GM13977 (cell line): ENCODE measurements around the gene MMP7.
A peak's percentile ranks its signal among the peaks of the same experiment; 100 is the strongest.

Experiments
- DNase-seq: peaks from one replicate; pipeline ENCODE4 v3.0.0; 2012; ENCODE audit warnings: low spot score
- CTCF ChIP-seq: IDR thresholded peaks from 2 replicates; pipeline ENCODE4 v1.5.1; 2012; ENCODE audit warnings: mild to moderate bottlenecking, control low read depth; ENCODE audit not compliant: insufficient read depth; ENCODE audit errors: extremely low read depth, missing control alignments
- in situ Hi-C: fragments of 300-500 bp; cut with MboI; formaldehyde crosslinking; loops from one replicate; pipeline ENCODE4 v1.12.0; 2022; ENCODE audit warnings: low sequenced_read_pairs, low pct_unique_long_range_greater_than_20kb, mixed read lengths, inconsistent platforms; ENCODE audit not compliant: unreplicated experiment

Gene MMP7

GRCh38 chr11:102530558-102530957 is at the start of gene MMP7:
Gene MMP7 (minus strand): TSS chr11:102530747. CDS start chr11:102530700, 47 bp downstream.
- DNase-seq = peak; percentile 17
- in situ Hi-C loops = no loop called here
- TF ChIP-seq CTCF = no peak

- DNase-seq = no peak
- in situ Hi-C loops = no loop called here
- TF ChIP-seq CTCF = no peak
Observed at GRCh38 chr11:102577723-102578122, 47.2 kb upstream of the MMP7 start.

GRCh38 chr11:102577182-102577581 is 46.6 kb upstream of the MMP7 start:
- TF ChIP-seq CTCF = no peak
- no peak for DNase-seq
- in situ Hi-C loops = no loop called here

- in situ Hi-C loops = no loop called here
- TF ChIP-seq CTCF = no peak
- DNase-seq = no peak
Observed at GRCh38 chr11:102576350-102576749, 45.8 kb upstream of the MMP7 start.

GRCh38 chr11:102575012-102575411 is 44.5 kb upstream of the MMP7 start:
- no peak for DNase-seq
- in situ Hi-C loops = no loop called here
- TF ChIP-seq CTCF = no peak

- in situ Hi-C loops = no loop called here
- no peak for DNase-seq
- no peak for TF ChIP-seq CTCF
Observed at GRCh38 chr11:102573851-102574250, 43.3 kb upstream of the MMP7 start.
